Astrocyte (in vitro differentiated cells and primary cell): ENCODE measurements around the gene PLLP. TPM values are rescaled to one million over a fixed set of nuclear protein-coding genes. Genes with fewer than 3 reads are reported as not detected.

ENCODE experiments used
- DNase-seq: peaks from one replicate; pipeline ENCODE4 v3.0.0-alpha.2; 2010; ENCODE audit warnings: low read depth
- FAIRE-seq: peaks from 2 replicates; lab custom pipeline; 2011; peaks lifted over from hg19 to GRCh38; lab: Jason Lieb, UNC
- H2AFZ ChIP-seq: 2 replicates; pipeline ENCODE4 v1.6.0; 2012; ENCODE audit warnings: low read depth, low read length, inconsistent platforms
- H3K27ac ChIP-seq: 2 replicates; pipeline ENCODE4 v1.5.1; 2011; ENCODE audit warnings: low read depth, low read length, inconsistent platforms
- H3K27me3 ChIP-seq: 2 replicates; pipeline ENCODE4 v1.6.0; 2011; ENCODE audit warnings: low read length, inconsistent platforms; ENCODE audit not compliant: insufficient read depth
- H3K36me3 ChIP-seq: 2 replicates; pipeline ENCODE4 v1.5.1; 2011; ENCODE audit warnings: low read length, inconsistent platforms; ENCODE audit not compliant: insufficient read depth
- H3K4me1 ChIP-seq: 2 replicates; pipeline ENCODE4 v1.5.1; 2011; ENCODE audit warnings: low read length, inconsistent platforms; ENCODE audit not compliant: insufficient read depth
- H3K4me2 ChIP-seq: 2 replicates; pipeline ENCODE4 v1.6.0; 2012; ENCODE audit warnings: low read length, inconsistent platforms
- H3K4me3 ChIP-seq: 2 replicates; pipeline ENCODE4 v1.5.1; 2011; ENCODE audit warnings: low read depth, mild to moderate bottlenecking, low read length, inconsistent platforms; ENCODE audit not compliant: insufficient read depth
- H3K79me2 ChIP-seq: 2 replicates; pipeline ENCODE4 v1.6.0; 2012; ENCODE audit warnings: mild to moderate bottlenecking, low read length, inconsistent platforms; ENCODE audit not compliant: insufficient read depth
- H3K9ac ChIP-seq: 2 replicates; pipeline ENCODE4 v1.6.0; 2012; ENCODE audit warnings: mild to moderate bottlenecking, low read length, inconsistent platforms
- H3K9me3 ChIP-seq: 2 replicates; pipeline ENCODE4 v1.5.1; 2012; ENCODE audit warnings: low read depth, mild to moderate bottlenecking, low read length, inconsistent platforms; ENCODE audit not compliant: insufficient read depth
- H4K20me1 ChIP-seq: 2 replicates; pipeline ENCODE4 v1.6.0; 2012; ENCODE audit warnings: low read length, inconsistent platforms; ENCODE audit not compliant: insufficient read depth
- H3K27ac Mint-ChIP-seq: one replicate; pipeline ENCODE4 v1.8.0; 2021; ENCODE audit warnings: mild to moderate bottlenecking, mixed read lengths; ENCODE audit not compliant: unreplicated experiment
- H3K27me3 Mint-ChIP-seq: one replicate; pipeline ENCODE4 v1.8.0; 2021; ENCODE audit warnings: low read depth, mixed read lengths; ENCODE audit not compliant: unreplicated experiment
- H3K36me3 Mint-ChIP-seq: one replicate; pipeline ENCODE4 v1.8.0; 2021; ENCODE audit warnings: low read depth, mixed read lengths; ENCODE audit not compliant: unreplicated experiment
- H3K4me1 Mint-ChIP-seq: one replicate; pipeline ENCODE4 v1.8.0; 2021; ENCODE audit warnings: low read depth, mixed read lengths; ENCODE audit not compliant: unreplicated experiment
- H3K4me3 Mint-ChIP-seq: one replicate; pipeline ENCODE4 v1.8.0; 2021; ENCODE audit warnings: mild to moderate bottlenecking, moderate library complexity, mixed read lengths; ENCODE audit not compliant: unreplicated experiment
- H3K9me3 Mint-ChIP-seq: one replicate; pipeline ENCODE4 v1.8.0; 2021; ENCODE audit warnings: mild to moderate bottlenecking, mixed read lengths; ENCODE audit not compliant: unreplicated experiment
- CTCF ChIP-seq: IDR thresholded peaks from 2 replicates; pipeline ENCODE4 v1.5.1; 2011; ENCODE audit warnings: low read depth, mild to moderate bottlenecking, inconsistent platforms, low read length, moderate library complexity; ENCODE audit not compliant: insufficient read depth
- EZH2 ChIP-seq: IDR thresholded peaks from 2 replicates; pipeline ENCODE4 v1.6.1; 2012; ENCODE audit warnings: mild to moderate bottlenecking, low read length, inconsistent platforms; ENCODE audit not compliant: insufficient read depth
- total RNA-seq: library from RNA; stranded (reverse); gene quantifications from 2 replicates; pipeline ENCODE4 v1.2.1, GENCODE V29; 2021

Gene PLLP
- total RNA-seq, 1 donor from 2014 or later: 0.93 TPM

GRCh38 chr16:57213462-57213861 is 71.0 kb downstream of the PLLP start:
- Histone ChIP-seq H3K4me1 (no peaks in the 10 kb centered on the region), H3K4me3 (no peak overlapping the region), H3K27ac (no peak overlapping the region), H3K27me3 (no peaks in the 10 kb centered on the region), H3K9ac (no peak overlapping the region), H4K20me1 (peaks cover 6% of the 10 kb centered on the region), H3K9me3 (peaks cover 10% of the 10 kb centered on the region), H2AFZ (no peak overlapping the region), H3K79me2 (no peaks in the 10 kb centered on the region), H3K36me3 (peaks cover 49% of the 10 kb centered on the region), H3K4me2 (no peak overlapping the region)
- Mint-ChIP-seq H3K27ac (no peak overlapping the region), H3K4me1 (no peaks in the 10 kb centered on the region), H3K36me3 (peaks cover 55% of the 10 kb centered on the region), H3K4me3 (no peak overlapping the region), H3K27me3 (no peaks in the 10 kb centered on the region), H3K9me3 (peaks cover 21% of the 10 kb centered on the region)
- FAIRE-seq: no peak
- DNase-seq: no peak
- TF ChIP-seq CTCF (no peak), EZH2 (no peak)

GRCh38 chr16:57209780-57210179 is 74.7 kb downstream of the PLLP start:
- Mint-ChIP-seq H3K36me3 (peaks cover 40% of the 10 kb centered on the region), H3K4me3 (no peak overlapping the region), H3K27me3 (no peaks in the 10 kb centered on the region), H3K4me1 (no peaks in the 10 kb centered on the region), H3K9me3 (peaks cover under 1% of the 10 kb centered on the region), H3K27ac (no peak overlapping the region)
- H3K27me3 ChIP-seq: no peaks in the 10 kb centered on the region
- no peak overlapping the region for H3K27ac ChIP-seq
- no peaks in the 10 kb centered on the region for H3K9me3 ChIP-seq
- peaks cover 22% of the 10 kb centered on the region for H4K20me1 ChIP-seq
- H3K4me1 ChIP-seq: no peaks in the 10 kb centered on the region
- TF ChIP-seq EZH2: no peak
- no peak for TF ChIP-seq CTCF
- FAIRE-seq (no peak), DNase-seq (no peak)
- peaks cover 25% of the 10 kb centered on the region for H3K79me2 ChIP-seq
- no peak overlapping the region for H3K4me2 ChIP-seq
- no peak overlapping the region for H2AFZ ChIP-seq
- no peak overlapping the region for H3K9ac ChIP-seq
- H3K4me3 ChIP-seq: no peak overlapping the region
- H3K36me3 ChIP-seq: peaks cover 50% of the 10 kb centered on the region

GRCh38 chr16:57208926-57209325 is 75.5 kb downstream of the PLLP start:
- Histone ChIP-seq H4K20me1 (peaks cover 27% of the 10 kb centered on the region), H3K27ac (no peak overlapping the region), H2AFZ (no peak overlapping the region), H3K9me3 (no peaks in the 10 kb centered on the region), H3K27me3 (no peaks in the 10 kb centered on the region), H3K79me2 (peaks cover 34% of the 10 kb centered on the region), H3K36me3 (peaks cover 48% of the 10 kb centered on the region), H3K9ac (no peak overlapping the region), H3K4me1 (no peaks in the 10 kb centered on the region), H3K4me2 (no peak overlapping the region), H3K4me3 (no peak overlapping the region)
- H3K27me3 Mint-ChIP-seq: no peaks in the 10 kb centered on the region
- H3K36me3 Mint-ChIP-seq: peaks cover 36% of the 10 kb centered on the region
- no peaks in the 10 kb centered on the region for H3K4me1 Mint-ChIP-seq
- DNase-seq: no peak
- no peaks in the 10 kb centered on the region for H3K9me3 Mint-ChIP-seq
- no peak for FAIRE-seq
- H3K4me3 Mint-ChIP-seq: no peak overlapping the region
- no peak overlapping the region for H3K27ac Mint-ChIP-seq
- TF ChIP-seq CTCF (no peak), EZH2 (no peak)

Other genes with a start within 250 kb of the PLLP start
- 17.0 and 19.3 TPM in 2 replicates for gene CPNE2, start 192.1 kb downstream of the PLLP start, total RNA-seq
- 71.9 and 78.8 TPM in 2 replicates for gene PSME3IP1, start 98.6 kb downstream of the PLLP start, total RNA-seq
- 76.8 TPM in 2 replicates for gene RSPRY1, start 98.3 kb downstream of the PLLP start, total RNA-seq
- 70.9 and 71.1 TPM in 2 replicates for gene ARL2BP, start 39.4 kb downstream of the PLLP start, total RNA-seq
- not detected in 2 replicates for gene CCL22, start 74.1 kb upstream of the PLLP start, total RNA-seq
- gene CX3CL1, start 87.8 kb upstream of the PLLP start, total RNA-seq: 9.6 and 12.1 TPM in 2 replicates
- gene CCL17, start 120.1 kb upstream of the PLLP start, total RNA-seq: not detected in 2 replicates
- gene CIAPIN1, start 162.7 kb upstream of the PLLP start, total RNA-seq: 68.9 and 72.0 TPM in 2 replicates
- gene COQ9, start 162.8 kb upstream of the PLLP start, total RNA-seq: 29.1 TPM in 2 replicates
- gene POLR2C, start 178.0 kb upstream of the PLLP start, total RNA-seq: 53.7 and 58.0 TPM in 2 replicates
- gene DOK4, start 201.8 kb upstream of the PLLP start, total RNA-seq: 25.5 and 28.4 TPM in 2 replicates